Measurements from ENCODE around the gene UST. TPM values are rescaled to one million over a fixed set of nuclear protein-coding genes. Genes with fewer than 3 reads are reported as not detected.

Gene UST
- total RNA-seq, 1 experiment from 2014 or later = 32.1 TPM

DNA sequence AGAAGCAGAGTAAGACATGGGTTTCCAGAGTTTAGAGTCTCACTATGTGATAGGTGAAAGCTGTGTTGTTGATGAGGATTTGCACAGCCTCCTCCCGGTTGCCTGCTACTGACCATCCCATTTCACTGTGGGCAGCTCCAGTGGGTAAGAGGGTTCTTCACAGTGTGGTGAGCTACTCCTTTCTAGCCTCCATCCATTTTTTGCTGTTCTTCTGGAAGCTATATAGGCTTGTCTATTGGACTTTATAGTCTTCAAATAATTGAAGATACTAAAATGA is 13.4 kb downstream of the UST start:
- Mint-ChIP-seq H3K27me3 (ENCODE audit: low read depth) (no peaks in the 10 kb centered on the region), H3K9me3 (0 out of 2 replicates have a peak, but pooled peaks cover 8% of the 10 kb centered on the region), H3K4me3 (no peak overlapping the region), H3K36me3 (no peaks in the 10 kb centered on the region; the same call in 1 of the 2 replicates), H3K4me1 (peaks cover 85% of the 10 kb centered on the region), H3K27ac (no peak overlapping the region)
- DNase-seq (ENCODE audit: low spot score) (no peak), ATAC-seq (no peak)
- ChIA-PET CTCF (interaction anchor here (0.9 kb wide), 1 partner anchor 12 kb away, joined by 3 read pairs; no protein-coding TSS in a partner anchor), POLR2A (interaction anchor here (0.6 kb wide), 1 partner anchor 36 kb away, joined by 5 read pairs; no protein-coding TSS in a partner anchor)
- TF ChIP-seq, protein P1, sequence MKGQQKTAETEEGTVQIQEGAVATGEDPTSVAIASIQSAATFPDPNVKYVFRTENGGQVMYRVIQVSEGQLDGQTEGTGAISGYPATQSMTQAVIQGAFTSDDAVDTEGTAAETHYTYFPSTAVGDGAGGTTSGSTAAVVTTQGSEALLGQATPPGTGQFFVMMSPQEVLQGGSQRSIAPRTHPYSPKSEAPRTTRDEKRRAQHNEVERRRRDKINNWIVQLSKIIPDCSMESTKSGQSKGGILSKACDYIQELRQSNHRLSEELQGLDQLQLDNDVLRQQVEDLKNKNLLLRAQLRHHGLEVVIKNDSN (CRISPR knock-in tag; IDR thresholded peaks at IDR 0.05) = no peak
- TF ChIP-seq, protein P2, sequence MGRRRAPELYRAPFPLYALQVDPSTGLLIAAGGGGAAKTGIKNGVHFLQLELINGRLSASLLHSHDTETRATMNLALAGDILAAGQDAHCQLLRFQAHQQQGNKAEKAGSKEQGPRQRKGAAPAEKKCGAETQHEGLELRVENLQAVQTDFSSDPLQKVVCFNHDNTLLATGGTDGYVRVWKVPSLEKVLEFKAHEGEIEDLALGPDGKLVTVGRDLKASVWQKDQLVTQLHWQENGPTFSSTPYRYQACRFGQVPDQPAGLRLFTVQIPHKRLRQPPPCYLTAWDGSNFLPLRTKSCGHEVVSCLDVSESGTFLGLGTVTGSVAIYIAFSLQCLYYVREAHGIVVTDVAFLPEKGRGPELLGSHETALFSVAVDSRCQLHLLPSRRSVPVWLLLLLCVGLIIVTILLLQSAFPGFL (CRISPR knock-in tag; IDR thresholded peaks at IDR 0.05; ENCODE audit: borderline replicate concordance) = no peak
- TF ChIP-seq MXD4 (CRISPR knock-in tag; IDR thresholded peaks at IDR 0.05; ENCODE audit: borderline replicate concordance) (no peak), NFYB (CRISPR knock-in tag; conservative IDR thresholded peaks at IDR 0.05; ENCODE audit: low read depth) (no peak), ZNF138 (CRISPR knock-in tag; conservative IDR thresholded peaks at IDR 0.05) (no peak), TP53 (CRISPR knock-in tag; IDR thresholded peaks at IDR 0.05) (no peak), ETV6 (CRISPR knock-in tag; IDR thresholded peaks at IDR 0.05) (no peak), RELA (CRISPR knock-in tag; IDR thresholded peaks at IDR 0.05; ENCODE audit: borderline replicate concordance) (no peak), TEAD4 (CRISPR knock-in tag; IDR thresholded peaks at IDR 0.05) (no peak), IRF2 (CRISPR knock-in tag; IDR thresholded peaks at IDR 0.05; ENCODE audit: borderline replicate concordance, low read depth) (no peak), NR1H2 (CRISPR knock-in tag; IDR thresholded peaks at IDR 0.05) (no peak)
- TF ChIP-seq, protein P3, sequence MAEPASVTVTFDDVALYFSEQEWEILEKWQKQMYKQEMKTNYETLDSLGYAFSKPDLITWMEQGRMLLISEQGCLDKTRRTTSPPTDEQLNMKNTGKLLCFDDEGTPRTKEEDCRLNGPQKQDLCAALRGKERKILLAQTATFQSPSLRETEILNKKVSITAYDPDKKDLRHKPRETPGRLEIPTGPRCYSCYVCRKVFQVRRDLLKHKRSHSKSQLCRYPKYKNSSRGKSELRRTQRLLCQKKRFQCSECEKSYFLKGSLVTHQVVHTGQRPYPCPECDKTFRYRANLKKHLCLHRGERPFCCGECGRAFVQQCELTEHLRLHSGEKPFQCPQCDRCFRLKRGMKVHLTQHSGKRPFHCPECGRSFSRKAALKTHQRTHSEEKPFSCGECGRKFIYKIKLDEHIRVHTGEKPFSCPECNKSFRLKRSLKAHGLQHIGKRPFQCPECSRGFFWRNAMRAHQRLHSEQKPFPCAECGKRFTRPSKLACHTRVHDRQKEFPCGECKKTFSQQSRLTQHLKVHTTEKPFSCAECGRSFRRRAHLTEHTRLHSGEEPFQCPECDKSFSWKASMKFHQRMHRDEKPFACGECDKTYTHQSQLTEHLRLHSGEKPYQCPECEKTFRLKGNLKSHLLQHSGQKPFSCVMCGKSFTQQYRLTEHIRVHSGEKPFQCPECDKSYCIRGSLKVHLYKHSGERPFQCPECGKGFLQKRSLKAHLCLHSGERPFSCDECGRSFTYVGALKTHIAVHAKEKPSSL (CRISPR knock-in tag; conservative IDR thresholded peaks at IDR 0.05) = no peak
- TF ChIP-seq, protein P4, sequence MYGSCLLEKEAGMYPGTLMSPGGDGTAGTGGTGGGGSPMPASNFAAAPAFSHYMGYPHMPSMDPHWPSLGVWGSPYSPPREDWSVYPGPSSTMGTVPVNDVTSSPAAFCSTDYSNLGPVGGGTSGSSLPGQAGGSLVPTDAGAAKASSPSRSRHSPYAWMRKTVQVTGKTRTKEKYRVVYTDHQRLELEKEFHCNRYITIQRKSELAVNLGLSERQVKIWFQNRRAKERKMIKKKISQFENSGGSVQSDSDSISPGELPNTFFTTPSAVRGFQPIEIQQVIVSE (CRISPR knock-in tag; IDR thresholded peaks at IDR 0.05; ENCODE audit: borderline replicate concordance) = no peak
- TF ChIP-seq, protein P5, sequence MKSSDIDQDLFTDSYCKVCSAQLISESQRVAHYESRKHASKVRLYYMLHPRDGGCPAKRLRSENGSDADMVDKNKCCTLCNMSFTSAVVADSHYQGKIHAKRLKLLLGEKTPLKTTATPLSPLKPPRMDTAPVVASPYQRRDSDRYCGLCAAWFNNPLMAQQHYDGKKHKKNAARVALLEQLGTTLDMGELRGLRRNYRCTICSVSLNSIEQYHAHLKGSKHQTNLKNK (CRISPR knock-in tag; IDR thresholded peaks at IDR 0.05) = no peak
- TF ChIP-seq, protein P6, sequence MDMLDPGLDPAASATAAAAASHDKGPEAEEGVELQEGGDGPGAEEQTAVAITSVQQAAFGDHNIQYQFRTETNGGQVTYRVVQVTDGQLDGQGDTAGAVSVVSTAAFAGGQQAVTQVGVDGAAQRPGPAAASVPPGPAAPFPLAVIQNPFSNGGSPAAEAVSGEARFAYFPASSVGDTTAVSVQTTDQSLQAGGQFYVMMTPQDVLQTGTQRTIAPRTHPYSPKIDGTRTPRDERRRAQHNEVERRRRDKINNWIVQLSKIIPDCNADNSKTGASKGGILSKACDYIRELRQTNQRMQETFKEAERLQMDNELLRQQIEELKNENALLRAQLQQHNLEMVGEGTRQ (CRISPR knock-in tag; IDR thresholded peaks at IDR 0.05) = no peak
- TF ChIP-seq, protein P7, sequence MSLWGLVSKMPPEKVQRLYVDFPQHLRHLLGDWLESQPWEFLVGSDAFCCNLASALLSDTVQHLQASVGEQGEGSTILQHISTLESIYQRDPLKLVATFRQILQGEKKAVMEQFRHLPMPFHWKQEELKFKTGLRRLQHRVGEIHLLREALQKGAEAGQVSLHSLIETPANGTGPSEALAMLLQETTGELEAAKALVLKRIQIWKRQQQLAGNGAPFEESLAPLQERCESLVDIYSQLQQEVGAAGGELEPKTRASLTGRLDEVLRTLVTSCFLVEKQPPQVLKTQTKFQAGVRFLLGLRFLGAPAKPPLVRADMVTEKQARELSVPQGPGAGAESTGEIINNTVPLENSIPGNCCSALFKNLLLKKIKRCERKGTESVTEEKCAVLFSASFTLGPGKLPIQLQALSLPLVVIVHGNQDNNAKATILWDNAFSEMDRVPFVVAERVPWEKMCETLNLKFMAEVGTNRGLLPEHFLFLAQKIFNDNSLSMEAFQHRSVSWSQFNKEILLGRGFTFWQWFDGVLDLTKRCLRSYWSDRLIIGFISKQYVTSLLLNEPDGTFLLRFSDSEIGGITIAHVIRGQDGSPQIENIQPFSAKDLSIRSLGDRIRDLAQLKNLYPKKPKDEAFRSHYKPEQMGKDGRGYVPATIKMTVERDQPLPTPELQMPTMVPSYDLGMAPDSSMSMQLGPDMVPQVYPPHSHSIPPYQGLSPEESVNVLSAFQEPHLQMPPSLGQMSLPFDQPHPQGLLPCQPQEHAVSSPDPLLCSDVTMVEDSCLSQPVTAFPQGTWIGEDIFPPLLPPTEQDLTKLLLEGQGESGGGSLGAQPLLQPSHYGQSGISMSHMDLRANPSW (CRISPR knock-in tag; conservative IDR thresholded peaks at IDR 0.05; ENCODE audit: low read depth) = no peak
- TF ChIP-seq, protein P8, sequence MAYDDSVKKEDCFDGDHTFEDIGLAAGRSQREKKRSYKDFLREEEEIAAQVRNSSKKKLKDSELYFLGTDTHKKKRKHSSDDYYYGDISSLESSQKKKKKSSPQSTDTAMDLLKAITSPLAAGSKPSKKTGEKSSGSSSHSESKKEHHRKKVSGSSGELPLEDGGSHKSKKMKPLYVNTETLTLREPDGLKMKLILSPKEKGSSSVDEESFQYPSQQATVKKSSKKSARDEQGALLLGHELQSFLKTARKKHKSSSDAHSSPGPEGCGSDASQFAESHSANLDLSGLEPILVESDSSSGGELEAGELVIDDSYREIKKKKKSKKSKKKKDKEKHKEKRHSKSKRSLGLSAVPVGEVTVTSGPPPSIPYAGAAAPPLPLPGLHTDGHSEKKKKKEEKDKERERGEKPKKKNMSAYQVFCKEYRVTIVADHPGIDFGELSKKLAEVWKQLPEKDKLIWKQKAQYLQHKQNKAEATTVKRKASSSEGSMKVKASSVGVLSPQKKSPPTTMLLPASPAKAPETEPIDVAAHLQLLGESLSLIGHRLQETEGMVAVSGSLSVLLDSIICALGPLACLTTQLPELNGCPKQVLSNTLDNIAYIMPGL (CRISPR knock-in tag; IDR thresholded peaks at IDR 0.05) = no peak

Measured in WTC11 (cell line).